Endothelial cell of umbilical vein (primary cell): Measurements from ENCODE around the gene FSTL4.

Source experiments
- CTCF ChIP-seq, 2 donors: IDR thresholded peaks; 1 replicate in 1 of 2; 2 replicates in 1 of 2; pipeline ENCODE4 v1.5.1; 2011; ENCODE audit warnings: low read length in 2 of 2, mild to moderate bottlenecking in 2 of 2, moderate library complexity in 2 of 2, control low read depth in 1 of 2, inconsistent platforms in 1 of 2, low read depth in 1 of 2; ENCODE audit not compliant: insufficient read depth in 1 of 2; ENCODE audit errors: extremely low read depth in 1 of 2
- EZH2 ChIP-seq: IDR thresholded peaks from 2 replicates; pipeline ENCODE4 v1.6.1; 2012; ENCODE audit warnings: borderline replicate concordance, low read depth, mild to moderate bottlenecking, moderate library complexity, low read length, inconsistent platforms; ENCODE audit not compliant: severe bottlenecking
- POLR2AphosphoS5 ChIP-seq: IDR thresholded peaks from 2 replicates; pipeline ENCODE4 v1.6.1; 2012; ENCODE audit warnings: low read depth, mild to moderate bottlenecking, control low read depth, low read length, moderate library complexity; ENCODE audit not compliant: insufficient read depth

GRCh38 chr5:133559960-133560359 is 52.4 kb downstream of the FSTL4 start:
- no peak for TF ChIP-seq POLR2AphosphoS5
- TF ChIP-seq CTCF (IDR thresholded peaks at IDR 0.05; ENCODE audit: extremely low read depth in 1 of 2, insufficient read depth in 1 of 2, low read depth in 1 of 2, low read length in 2 of 2): no peak
- TF ChIP-seq EZH2: no peak
